ENCODE measurements around the gene GRIPAP1. TPM values are rescaled to one million over a fixed set of nuclear protein-coding genes. Genes with fewer than 3 reads are reported as not detected.

GRIPAP1 gene
- total and polyA plus RNA-seq, 12 donors, result 16.2 to 34.1 (median 21.9) TPM

DNA sequence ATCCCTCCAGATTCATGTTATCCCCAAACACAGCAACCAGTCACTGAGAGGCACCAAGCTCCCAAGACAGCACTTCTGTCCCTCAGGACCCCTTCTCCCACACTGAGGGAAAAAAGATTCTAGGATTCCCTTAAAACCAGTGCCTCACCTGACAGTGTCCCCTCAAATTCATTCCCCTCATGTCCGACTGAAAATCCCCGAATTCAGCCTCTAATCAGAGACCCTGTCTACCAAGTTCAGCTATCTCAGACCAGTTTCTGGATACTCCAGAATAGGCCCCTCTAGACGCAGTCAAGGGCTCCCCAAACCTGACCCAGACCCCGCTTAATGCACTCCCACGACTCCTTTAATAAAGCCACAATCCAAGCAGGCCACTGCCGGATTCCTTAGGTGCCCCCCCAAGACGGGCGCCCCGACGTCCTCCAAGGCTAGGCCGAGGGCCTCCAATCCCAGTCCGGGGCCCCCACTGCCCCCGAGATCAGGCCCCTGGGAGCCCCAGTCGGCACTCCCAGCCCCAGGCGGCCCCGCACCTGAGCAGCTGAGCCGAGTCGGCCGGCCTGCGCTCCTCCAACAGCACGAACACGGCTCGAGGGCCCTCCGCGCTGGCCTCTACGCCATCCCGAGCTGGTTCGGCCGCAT lies 40.6 kb upstream of the GRIPAP1 start:
- ATAC-seq, result peak in 3 of 8 donors; percentile 0 to 11 (median 1)
- intact Hi-C loops (cut with DNase I), result loop anchor here in 7 of 10 donors (1.0 to 10.0 kb wide), 8 partner anchors 35 to 242 kb away; partner anchors contain the start of genes GRIPAP1 (in 4 of the 7), KCND1 (in 2 of the 7), OTUD5 (in 1 of the 7) and WDR45 (in 1 of the 7)
- no peak for DNase-seq
- peaks cover 0 to 14% (median 0%) of the 10 kb centered on the region in 11 donors for H3K9me3 ChIP-seq
- TF ChIP-seq CTCF (IDR thresholded peaks at IDR 0.05), result no peak
- peak overlapping the region; percentile 91 to 99 (median 96) for H3K27ac ChIP-seq
- H3K4me3 ChIP-seq, result peak overlapping the region; percentile 64 to 92 (median 80)
- H3K4me1 ChIP-seq, result peaks cover 0 to 35% (median 15%) of the 10 kb centered on the region in 9 donors
- H3K36me3 ChIP-seq, result peaks cover 0 to 19% (median 0%) of the 10 kb centered on the region in 9 donors
- H3K27me3 ChIP-seq, result no peaks in the 10 kb centered on the region
- WGBS, 2 donors, result 0 to 1% methylated on average over 12 to 29 of the region's 29 CpGs

DNA sequence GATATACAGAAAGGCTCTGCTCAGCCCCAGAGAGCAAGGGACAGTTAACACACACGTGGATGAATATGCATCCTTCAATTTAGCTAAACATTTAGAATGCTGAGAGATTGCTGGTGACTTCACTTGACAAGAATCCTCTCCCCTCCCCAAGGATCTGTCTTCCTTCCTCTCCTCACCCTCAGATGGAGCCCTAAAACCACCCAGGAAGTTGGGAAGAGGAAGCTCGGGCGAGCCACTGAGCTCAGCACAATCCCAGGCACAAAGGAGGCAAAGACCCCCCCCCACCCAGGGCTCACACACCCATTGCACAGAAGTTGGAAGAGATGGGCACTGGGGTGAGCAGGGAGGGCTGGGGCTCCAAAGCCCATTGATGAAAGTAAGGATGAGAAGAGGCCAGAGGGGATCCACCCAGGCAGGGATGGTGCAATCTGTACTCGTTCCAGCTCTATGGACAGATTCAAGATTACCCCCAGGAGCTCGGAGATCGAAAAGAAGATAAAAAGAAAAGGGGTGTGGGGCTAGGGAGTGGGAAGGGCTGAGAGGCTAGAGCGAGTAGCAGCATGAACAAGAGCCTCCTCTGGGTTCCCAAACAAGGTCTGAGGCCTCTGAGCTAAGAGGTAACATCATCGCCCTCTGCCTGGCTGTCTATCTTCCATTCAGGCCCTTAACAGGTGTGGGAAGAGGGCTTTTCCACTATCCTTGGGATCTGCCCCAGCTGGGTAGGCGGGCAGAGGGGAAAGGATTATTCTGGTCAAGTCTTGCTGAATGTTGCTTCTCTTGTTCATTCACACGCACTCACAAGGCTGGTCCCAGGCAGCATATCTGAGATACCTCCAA lies 39.9 kb upstream of the GRIPAP1 start:
- Histone ChIP-seq H3K27ac (peak overlapping the region; percentile 91 to 99 (median 96)), H3K9me3 (peaks cover 0 to 14% (median 0%) of the 10 kb centered on the region in 11 donors), H3K4me3 (peak overlapping the region; percentile 64 to 92 (median 80)), H3K4me1 (peaks cover 0 to 35% (median 15%) of the 10 kb centered on the region in 9 donors), H3K36me3 (peaks cover 0 to 27% (median 0%) of the 10 kb centered on the region in 9 donors), H3K27me3 (no peaks in the 10 kb centered on the region)
- intact Hi-C loops (cut with DNase I), result loop anchor here in 7 of 10 donors (2.0 to 10.0 kb wide), 7 partner anchors 35 to 241 kb away; partner anchors contain the start of genes GRIPAP1 (in 3 of the 7), KCND1 (in 2 of the 7), OTUD5 (in 1 of the 7) and WDR45 (in 1 of the 7)
- TF ChIP-seq CTCF (IDR thresholded peaks at IDR 0.05), result no peak
- DNase-seq (peak in 1 of 2 donors; percentile 13), ATAC-seq (no peak)
- 9 to 18% methylated on average over 9 to 10 of the region's 10 CpGs for WGBS, 2 donors

- H3K4me3 ChIP-seq, result peak overlapping the region in 7 of 10 donors; percentile 3 to 92 (median 81)
- DNase-seq (no peak), ATAC-seq (no peak)
- H3K27ac ChIP-seq, result peak overlapping the region in 9 of 10 donors; percentile 52 to 99 (median 96)
- WGBS, 2 donors, result 18 to 26% methylated on average over 6 to 7 of the region's 7 CpGs
- no peak for TF ChIP-seq CTCF (IDR thresholded peaks at IDR 0.05)
- intact Hi-C loops (cut with DNase I), result loop anchor here in 6 of 10 donors (5.0 to 10.0 kb wide), 5 partner anchors 37 to 86 kb away; partner anchors contain the start of genes GRIPAP1 (in 2 of the 6), KCND1 (in 2 of the 6), OTUD5 (in 1 of the 6) and WDR45 (in 1 of the 6)
- peaks cover 0 to 14% (median 0%) of the 10 kb centered on the region in 11 donors for H3K9me3 ChIP-seq
- H3K27me3 ChIP-seq, result no peaks in the 10 kb centered on the region
- peaks cover 0 to 35% (median 15%) of the 10 kb centered on the region in 9 donors for H3K4me1 ChIP-seq
- peaks cover 0 to 41% (median 0%) of the 10 kb centered on the region in 9 donors for H3K36me3 ChIP-seq
These were observed 38.4 kb upstream of the GRIPAP1 start for GRCh38 chrX:49040376-49040955.
